OCI-LY7 (cell line): Measurements from ENCODE around the gene CAVIN1.

ENCODE experiments used
- EZH2phosphoT487 ChIP-seq: fragments of 200-600 bp; sonication (generic); IDR thresholded peaks from 2 replicates; pipeline ENCODE4 v1.6.1; 2018; ENCODE audit warnings: low read depth, borderline replicate concordance, mild to moderate bottlenecking, mixed run types, antibody characterized with exemption, low read length, moderate library complexity, mixed read lengths
- TF ChIP-seq, protein P1 (sequence below): fragments of 200-600 bp; sonication (generic); conservative IDR thresholded peaks from 2 replicates; pipeline ENCODE4 v1.5.1; 2014; ENCODE audit warnings: mild to moderate bottlenecking, antibody characterized with exemption, low read length, moderate library complexity, mixed read lengths

DNA sequence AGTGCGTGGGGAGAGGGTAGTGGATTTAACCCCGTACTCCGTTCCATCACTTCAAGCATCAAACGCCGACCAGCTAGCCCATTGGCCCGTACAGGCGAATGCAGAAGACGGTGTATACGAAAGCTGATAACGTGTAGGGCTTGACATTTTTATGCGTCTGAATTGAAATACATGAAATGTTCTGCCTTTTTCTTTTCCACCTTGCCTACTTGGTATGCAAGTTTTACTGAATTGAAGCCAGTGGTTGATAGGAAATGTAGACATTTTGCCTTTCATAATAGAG is 34.0 kb downstream of the CAVIN1 start:
- TF ChIP-seq, protein P1, sequence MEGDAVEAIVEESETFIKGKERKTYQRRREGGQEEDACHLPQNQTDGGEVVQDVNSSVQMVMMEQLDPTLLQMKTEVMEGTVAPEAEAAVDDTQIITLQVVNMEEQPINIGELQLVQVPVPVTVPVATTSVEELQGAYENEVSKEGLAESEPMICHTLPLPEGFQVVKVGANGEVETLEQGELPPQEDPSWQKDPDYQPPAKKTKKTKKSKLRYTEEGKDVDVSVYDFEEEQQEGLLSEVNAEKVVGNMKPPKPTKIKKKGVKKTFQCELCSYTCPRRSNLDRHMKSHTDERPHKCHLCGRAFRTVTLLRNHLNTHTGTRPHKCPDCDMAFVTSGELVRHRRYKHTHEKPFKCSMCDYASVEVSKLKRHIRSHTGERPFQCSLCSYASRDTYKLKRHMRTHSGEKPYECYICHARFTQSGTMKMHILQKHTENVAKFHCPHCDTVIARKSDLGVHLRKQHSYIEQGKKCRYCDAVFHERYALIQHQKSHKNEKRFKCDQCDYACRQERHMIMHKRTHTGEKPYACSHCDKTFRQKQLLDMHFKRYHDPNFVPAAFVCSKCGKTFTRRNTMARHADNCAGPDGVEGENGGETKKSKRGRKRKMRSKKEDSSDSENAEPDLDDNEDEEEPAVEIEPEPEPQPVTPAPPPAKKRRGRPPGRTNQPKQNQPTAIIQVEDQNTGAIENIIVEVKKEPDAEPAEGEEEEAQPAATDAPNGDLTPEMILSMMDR = no peak
- TF ChIP-seq EZH2phosphoT487 = no peak
